Right lung (tissue), 10 donors: ENCODE data around the gene PKNOX1. TPM values are rescaled to one million over a fixed set of nuclear protein-coding genes. Genes with fewer than 3 reads are reported as not detected.
A peak's percentile ranks its signal among the peaks of the same experiment; 100 is the strongest.
"Not testable (repeated sequence)": the region's sequence is repeated elsewhere in the genome, so short reads cannot be mapped to it uniquely, and the experiment has no call there.

Source experiments
- DNase-seq, 2 donors: peaks; one replicate each; pipeline ENCODE4 v3.0.0-alpha.2; 2013
- long read RNA-seq, 8 donors: transcript quantifications; one replicate each; lab custom pipeline, GENCODE V29; 2026
- polyA plus RNA-seq, 5 donors: library from polyadenylated mRNA; unstranded; fragments of 120-200 nt; gene quantifications; one replicate each; pipeline versions ENCODE4 v1.2.1 to v1.2.3, GENCODE V29; 2013; ENCODE audit warnings: inconsistent platforms in 1 of 5, low replicate concordance in 1 of 5; ENCODE audit not compliant: insufficient read length in 5 of 5, insufficient read depth in 1 of 5

PKNOX1 gene, protein sequence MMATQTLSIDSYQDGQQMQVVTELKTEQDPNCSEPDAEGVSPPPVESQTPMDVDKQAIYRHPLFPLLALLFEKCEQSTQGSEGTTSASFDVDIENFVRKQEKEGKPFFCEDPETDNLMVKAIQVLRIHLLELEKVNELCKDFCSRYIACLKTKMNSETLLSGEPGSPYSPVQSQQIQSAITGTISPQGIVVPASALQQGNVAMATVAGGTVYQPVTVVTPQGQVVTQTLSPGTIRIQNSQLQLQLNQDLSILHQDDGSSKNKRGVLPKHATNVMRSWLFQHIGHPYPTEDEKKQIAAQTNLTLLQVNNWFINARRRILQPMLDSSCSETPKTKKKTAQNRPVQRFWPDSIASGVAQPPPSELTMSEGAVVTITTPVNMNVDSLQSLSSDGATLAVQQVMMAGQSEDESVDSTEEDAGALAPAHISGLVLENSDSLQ
- polyA plus RNA-seq: 10 to 100 TPM; 23.8 to 30.5 (median 26.3) TPM
- long read RNA-seq, donor 1, full-length matches to known transcripts: 6 of 15 reads
- long read RNA-seq, donor 1, partial matches to known transcripts: 9 of 15 reads
- long read RNA-seq, donor 1, other reads (novel, unspliced or antisense): 0 of 15 reads
- long read RNA-seq, donor 2, full-length matches to known transcripts: 8 of 8 reads
- long read RNA-seq, donor 2, partial matches to known transcripts: 0 of 8 reads
- long read RNA-seq, donor 2, other reads (novel, unspliced or antisense): 0 of 8 reads
- long read RNA-seq, donor 3, full-length matches to known transcripts: 8 of 20 reads
- long read RNA-seq, donor 3, partial matches to known transcripts: 12 of 20 reads
- long read RNA-seq, donor 3, other reads (novel, unspliced or antisense): 0 of 20 reads
- long read RNA-seq, donor 4, full-length matches to known transcripts: 2 of 2 reads
- long read RNA-seq, donor 4, partial matches to known transcripts: 0 of 2 reads
- long read RNA-seq, donor 4, other reads (novel, unspliced or antisense): 0 of 2 reads
- long read RNA-seq, donor 5, full-length matches to known transcripts: 6 of 6 reads
- long read RNA-seq, donor 5, partial matches to known transcripts: 0 of 6 reads
- long read RNA-seq, donor 5, other reads (novel, unspliced or antisense): 0 of 6 reads
- long read RNA-seq, donor 6, full-length matches to known transcripts: 7 of 13 reads
- long read RNA-seq, donor 6, partial matches to known transcripts: 6 of 13 reads
- long read RNA-seq, donor 6, other reads (novel, unspliced or antisense): 0 of 13 reads
- long read RNA-seq, donor 7, full-length matches to known transcripts: 6 of 6 reads
- long read RNA-seq, donor 7, partial matches to known transcripts: 0 of 6 reads
- long read RNA-seq, donor 7, other reads (novel, unspliced or antisense): 0 of 6 reads
- long read RNA-seq, donor 8, full-length matches to known transcripts: 3 of 3 reads
- long read RNA-seq, donor 8, partial matches to known transcripts: 0 of 3 reads
- long read RNA-seq, donor 8, other reads (novel, unspliced or antisense): 0 of 3 reads

DNA sequence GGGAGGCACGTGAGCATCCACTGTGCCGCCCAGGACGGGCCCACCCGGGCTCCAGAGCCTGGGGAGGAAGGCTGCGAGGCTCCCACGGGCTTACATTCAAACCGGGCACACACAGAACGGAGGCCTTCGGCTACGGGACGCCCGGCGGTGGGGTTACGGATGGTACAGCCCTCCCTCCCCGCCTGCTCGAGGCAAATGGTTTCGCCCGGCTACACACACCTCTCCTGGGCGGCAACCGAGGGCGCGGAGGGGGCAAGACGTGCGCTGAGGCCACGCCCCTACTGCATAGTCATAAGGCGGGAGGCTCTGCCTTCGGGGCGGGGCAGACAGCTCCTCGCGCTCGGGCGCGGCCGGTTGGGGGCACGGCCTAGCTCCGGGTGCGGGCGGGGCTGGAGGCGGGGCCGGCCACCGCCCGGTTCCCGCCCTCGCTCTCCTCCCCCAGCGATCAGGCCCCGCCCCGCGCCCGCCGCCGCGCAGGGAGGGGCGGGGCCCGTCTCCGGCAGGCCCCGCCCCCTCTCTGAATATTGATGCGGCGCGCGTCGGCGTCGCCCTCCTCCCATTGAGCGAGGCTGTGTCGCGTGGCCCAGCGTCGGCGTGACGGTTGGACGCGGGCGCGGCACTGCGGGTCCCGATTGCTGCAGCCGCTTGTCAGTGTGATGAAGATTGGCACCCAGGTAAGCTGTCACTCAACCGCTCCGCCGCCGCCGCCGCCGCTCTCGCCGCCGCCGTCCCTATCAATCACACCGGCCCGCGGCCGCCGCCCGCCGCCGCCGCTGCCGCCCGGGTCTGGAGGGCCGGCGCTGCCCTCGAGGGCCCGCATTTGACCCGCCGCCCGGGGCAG, at the start of gene PKNOX1:
Gene PKNOX1, plus strand, starts transcription at position 572 of the 841 bp plus-strand sequence. CDS start 29,820 bp downstream, outside the sequence.
- DNase-seq: peak; percentile 98

DNA sequence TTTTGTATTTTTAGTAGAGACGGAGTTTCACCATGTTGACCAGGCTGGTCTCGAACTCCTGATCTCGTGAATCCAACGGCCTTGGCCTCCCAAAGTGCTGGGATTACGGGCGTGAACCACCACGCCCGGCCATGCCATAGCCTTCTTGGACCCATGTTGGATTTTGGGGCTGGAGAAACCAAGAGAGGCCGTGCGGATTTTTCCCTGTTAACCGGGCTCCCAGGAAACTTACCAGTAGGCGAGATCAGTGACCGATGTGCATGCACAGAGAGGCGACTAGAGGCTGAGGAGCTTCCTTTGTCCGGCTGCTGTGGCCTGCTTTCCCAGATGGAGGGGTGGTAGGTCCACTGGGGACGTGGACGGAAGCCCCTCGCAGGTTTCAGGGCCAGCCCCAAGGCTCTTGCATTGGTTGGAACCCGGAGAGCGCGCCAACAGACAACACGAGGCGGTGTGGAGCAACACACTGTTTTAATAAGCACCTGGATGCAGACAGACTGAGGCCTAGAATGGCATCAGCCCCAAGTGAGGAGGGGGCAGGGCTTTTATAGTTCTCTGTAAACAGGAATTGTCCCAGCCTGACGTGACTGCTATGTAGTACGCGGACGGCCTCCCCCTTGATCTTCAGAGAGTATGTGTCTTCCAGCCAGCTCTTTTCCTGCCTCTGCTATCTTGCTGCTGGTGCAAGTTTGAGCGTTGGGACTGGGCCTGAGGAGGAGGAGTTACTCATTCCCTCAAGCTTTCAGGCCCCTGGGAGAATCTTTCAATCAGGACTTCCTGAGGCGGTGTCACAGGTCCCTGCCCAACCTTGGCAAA, 49.0 kb upstream of the PKNOX1 start, which contains the start of gene ERVH48-1:
Gene ERVH48-1, minus strand, starts transcription at position 517 of the 813 bp plus-strand sequence. CDS start 6,624 bp downstream, outside the sequence.
- peak in 1 of 2 donors; percentile 16 for DNase-seq

DNA sequence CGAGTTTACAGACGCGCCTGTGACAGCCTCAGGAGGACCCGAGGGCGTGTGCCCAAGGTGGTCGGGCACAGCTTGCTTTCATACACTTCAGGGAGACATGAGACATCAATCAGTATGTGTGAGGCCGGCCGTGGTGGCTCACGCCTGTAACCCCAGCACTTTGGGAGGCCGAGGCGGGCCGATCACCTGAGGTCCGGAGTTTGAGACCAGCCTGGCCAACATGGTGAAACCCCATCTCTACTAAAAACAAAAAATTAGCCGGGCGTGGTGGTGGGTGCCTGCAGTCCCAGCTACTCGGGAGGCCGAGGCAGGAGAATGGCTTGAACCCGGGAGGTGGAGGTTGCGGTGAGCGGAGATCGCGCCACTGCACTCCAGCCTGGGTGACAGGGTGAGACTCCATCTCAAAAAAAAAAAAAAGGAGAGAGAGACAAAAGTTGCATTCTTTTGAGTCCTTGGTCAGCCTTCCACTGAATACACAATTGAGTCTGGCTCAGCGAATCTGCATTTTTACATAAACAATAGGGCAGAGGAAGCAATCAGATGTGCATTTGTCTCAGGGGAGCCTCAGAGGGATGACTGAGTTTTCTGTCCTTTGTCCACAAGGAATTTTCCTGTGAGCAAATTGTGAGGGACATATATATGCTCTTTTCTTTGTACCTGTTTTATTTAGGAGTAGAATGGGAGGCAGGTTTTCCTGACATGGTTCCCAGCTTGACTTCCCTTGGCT, 46.7 kb upstream of the PKNOX1 start:
- DNase-seq: not testable (repeated sequence)

DNA sequence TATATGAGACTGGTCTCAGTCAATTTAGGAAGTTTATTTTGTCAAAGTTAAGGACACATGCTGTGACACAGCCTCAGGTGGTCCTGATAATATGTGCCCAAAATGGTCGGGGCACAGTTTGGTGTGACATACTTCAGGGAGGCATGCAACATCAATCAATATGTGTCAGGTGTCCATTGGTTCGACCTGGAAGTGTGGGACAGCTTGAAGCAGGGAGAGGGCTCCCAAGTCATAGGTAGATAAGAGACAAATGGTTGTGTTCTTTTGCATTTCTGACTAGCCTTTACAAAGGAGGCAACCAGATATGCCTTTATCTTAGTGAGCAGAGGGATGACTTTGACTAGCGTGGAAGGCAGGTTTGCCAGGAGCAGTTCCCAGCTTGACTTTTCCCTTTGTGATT, 44.4 kb upstream of the PKNOX1 start:
- DNase-seq: no peak

DNA sequence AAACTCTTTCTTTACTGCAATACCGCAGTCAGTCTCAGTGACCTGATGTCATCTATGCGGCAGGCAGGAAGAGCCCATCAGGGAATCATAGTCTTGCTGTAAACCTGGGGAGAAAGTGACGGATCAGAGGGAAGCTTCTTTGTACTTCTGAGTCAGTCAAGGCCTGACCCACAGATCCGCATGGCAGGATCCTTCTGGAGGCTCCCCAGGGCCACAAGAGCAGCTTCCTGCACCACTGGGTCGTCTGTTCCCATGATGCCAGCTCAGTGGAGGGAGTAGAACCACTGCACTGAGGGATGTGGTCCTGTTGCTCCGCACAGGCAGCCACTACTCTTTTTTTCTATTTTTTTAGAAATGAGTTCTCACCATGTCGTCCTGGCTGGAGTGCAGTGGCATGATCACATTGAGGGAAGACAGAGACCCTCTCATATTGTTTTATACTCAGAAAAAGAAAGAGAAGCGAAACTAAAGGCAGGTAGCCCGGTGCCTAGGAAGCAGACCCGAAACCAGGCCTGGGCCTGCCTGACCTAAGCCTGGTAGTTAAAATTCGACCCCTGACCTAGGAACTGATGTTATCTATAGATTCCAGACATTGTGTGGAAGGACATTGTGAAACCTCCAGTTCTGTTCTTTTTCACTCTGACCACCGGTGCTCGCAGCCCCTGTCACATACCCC, 42.7 kb upstream of the PKNOX1 start:
- DNase-seq: no peak

DNA sequence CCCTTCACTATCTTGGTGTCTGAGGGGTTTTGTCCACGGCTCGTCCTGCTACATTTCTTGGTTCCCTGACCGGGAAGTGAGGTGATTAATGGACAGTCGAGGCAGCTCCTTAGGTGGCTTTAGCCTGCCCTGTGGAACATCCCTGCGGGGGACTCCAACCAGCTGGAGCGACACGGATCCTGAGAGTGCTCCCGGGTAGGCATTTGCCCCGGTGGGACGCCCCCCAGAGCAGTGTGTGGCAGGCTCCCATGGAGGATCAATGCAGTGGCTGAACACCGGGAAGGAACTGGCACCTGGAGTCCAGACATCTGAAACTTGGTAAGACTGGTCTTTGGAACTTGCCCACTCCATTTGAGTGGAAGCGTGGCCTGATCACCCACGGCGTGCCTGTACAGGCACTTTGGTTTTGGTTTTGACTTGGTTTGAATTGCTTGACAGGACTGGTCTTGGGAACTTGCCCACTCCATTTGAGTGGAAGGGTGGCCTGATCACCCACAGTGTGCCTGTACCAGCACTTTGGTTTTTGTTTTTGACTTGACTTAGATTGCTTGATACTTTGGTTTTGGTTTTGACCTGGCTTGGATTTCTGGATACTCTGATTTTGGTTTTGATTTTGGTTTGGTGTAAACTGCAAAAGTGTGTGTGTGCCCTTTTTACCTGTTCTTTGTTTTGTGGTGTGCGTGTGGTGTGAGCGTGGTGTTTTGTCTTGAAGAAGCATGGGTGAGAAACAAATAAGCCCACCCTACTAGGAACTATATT, 41.8 kb upstream of the PKNOX1 start:
- not testable (repeated sequence) for DNase-seq

DNA sequence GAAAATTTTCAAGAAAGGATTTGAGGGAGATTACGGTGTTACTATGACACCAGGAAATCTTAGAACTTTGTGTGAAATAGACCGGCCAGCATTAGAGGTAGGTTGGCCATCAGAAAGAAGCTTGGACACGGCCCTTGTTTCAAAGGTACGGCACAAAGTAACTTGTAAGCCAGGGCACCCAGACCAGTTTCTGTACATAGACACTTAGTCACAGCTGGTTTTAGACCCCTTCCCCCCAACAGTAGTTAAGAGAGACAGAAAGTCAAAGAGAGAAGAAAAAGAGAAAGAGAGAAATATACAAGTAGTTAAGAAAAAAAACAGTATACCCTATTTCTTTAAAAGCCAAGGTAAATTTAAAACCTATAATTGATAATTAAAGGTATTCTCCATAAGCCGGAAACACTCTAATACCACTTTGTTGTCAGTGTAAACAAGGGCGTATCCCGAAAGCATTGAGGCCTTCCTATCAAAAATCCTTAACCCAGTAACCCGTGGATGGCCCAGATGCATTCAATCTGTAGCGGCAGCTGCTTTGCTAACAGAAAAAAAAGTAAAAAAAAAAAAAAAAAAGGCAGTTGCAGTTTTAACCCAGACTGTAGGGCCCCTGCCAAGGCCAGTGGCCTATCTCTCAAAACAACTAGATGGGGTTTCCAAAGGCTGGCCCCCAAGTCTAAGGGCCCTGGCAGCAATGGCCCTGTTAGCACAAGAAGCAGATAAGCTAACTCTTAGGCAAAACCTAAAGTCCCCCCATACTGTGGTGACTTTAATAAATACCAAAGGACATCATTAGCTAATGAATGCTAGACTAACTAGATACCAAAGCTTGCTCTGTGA, 41.0 kb upstream of the PKNOX1 start:
- DNase-seq: peak in 1 of 2 donors; percentile 32

DNA sequence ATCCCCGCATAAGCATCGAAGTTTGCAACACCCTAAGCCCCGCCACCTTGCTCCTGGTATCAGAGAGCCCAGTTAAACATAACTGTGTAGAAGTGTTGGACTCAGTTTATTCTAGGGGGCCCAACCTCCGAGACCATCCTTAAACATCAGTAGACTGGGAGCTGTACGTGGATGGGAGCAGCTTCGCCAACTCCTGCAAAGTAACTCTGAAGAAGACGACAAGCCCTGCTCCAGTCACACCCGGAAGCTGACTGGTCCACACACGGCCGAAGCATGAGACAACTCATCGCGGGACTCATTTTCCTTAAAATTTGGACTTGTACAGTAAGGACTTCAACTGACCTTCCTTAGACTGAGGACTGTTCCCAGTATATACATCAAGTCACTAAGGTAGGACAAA, 40.4 kb upstream of the PKNOX1 start:
- DNase-seq: not testable (repeated sequence)

DNA sequence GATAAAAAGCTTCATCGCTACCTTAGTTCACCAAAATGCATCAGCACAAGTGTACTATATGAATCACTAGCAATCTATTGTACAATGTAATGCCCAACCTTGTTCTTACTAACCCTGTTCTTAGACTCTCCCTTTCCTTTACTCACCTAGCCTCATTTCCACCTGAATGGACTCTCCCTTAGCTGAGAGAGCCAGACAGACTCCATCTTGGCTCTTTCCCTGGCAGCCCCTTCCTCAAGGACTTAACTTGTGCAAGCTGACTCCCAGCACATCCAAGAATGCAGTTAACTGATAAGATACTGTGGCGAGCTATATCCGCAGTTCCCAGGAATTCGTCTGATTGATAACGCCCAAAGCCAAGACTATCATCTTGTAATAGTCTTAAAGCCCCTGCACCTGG, 38.0 kb upstream of the PKNOX1 start:
- DNase-seq: not testable (repeated sequence)

DNA sequence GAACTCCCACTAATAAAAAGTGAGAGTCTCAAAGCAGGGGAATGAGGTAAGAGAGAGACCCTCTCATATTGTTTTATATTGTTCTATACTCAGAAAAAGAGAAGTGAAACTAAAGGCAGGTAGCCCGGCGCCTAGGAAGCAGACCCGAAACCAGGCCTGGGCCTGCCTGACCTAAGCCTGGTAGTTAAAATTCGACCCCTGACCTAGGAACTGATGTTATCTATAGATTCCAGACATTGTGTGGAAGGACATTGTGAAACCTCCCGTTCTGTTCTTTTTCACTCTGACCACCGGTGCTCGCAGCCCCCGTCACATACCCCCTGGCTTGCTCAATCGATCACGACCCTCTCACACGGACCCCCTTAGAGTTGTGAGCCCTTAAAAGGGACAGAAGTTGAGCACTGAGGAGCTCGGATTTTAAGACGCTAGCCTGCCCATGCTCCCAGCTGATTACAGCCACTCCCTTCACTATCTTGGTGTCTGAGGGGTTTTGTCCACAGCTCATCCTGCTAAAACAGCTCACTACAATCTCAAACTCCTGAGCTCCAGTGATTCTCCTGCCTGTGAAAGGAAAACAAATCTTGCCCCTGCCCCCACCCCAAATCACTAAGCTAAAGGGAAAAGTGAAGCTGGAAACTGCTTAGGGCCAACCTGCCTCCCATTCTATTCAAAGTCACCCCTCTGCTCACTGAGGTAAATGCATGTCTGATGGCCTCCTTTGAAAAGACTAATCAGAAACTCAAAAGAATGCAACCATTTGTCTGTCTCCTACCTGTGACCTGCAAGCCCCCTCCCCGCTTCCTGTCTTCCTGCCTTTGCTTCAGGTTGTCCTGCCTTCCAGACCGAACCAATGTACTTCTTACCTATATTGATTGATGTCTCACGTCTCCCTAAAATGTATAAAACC, 37.1 kb upstream of the PKNOX1 start:
- not testable (repeated sequence) for DNase-seq

DNA sequence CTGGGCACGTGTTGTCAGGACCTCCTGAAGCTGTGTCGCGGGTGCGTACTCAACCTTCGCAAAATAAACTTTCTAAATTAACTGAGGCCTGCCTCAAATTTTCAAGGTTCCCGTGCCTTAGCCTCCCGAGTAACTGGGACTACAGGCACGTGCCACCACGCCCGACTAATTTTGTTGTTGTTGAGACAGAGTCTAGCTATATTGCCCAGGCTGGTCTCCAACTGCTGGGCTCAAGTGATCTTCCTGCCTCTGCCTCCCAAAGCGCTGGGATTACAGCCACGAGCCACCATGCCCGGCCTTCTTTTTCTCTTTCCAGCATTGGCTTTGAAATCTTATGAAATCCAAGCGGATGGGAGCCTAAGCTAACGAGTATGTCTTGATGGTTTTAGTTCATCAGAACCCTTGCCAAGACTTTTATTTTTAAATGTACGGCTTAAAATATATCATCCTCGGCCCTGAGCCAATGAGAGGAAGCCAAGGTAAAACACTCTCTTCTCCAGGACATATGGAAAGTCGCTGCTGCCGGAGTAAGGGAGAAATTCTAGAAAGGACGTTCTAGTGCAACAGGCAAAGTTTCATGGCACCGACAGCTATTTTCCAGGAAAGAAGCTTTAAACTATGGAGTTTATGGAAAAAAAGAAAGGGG, 36.3 kb upstream of the PKNOX1 start:
- peak in 1 of 2 donors; percentile 39 for DNase-seq

DNA sequence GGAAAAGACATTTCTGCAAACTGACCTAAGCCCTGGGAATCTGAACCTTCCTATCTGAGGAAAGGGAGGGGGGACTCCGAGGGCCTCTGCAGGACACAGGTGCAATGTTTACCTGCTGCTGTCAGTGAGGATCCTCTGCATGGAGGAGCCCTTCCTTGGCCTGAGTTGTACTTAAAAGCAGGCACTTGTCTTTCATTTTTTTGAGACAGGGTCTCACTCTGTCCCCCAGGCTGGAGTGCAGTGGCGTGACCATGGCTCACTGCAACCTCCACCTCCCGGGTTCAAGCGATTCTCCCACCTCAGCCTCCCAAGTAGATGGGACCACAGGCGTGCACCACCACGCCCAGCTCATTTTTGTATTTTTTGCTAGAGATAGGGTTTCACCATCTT, 35.8 kb upstream of the PKNOX1 start:
- not testable (repeated sequence) for DNase-seq

DNA sequence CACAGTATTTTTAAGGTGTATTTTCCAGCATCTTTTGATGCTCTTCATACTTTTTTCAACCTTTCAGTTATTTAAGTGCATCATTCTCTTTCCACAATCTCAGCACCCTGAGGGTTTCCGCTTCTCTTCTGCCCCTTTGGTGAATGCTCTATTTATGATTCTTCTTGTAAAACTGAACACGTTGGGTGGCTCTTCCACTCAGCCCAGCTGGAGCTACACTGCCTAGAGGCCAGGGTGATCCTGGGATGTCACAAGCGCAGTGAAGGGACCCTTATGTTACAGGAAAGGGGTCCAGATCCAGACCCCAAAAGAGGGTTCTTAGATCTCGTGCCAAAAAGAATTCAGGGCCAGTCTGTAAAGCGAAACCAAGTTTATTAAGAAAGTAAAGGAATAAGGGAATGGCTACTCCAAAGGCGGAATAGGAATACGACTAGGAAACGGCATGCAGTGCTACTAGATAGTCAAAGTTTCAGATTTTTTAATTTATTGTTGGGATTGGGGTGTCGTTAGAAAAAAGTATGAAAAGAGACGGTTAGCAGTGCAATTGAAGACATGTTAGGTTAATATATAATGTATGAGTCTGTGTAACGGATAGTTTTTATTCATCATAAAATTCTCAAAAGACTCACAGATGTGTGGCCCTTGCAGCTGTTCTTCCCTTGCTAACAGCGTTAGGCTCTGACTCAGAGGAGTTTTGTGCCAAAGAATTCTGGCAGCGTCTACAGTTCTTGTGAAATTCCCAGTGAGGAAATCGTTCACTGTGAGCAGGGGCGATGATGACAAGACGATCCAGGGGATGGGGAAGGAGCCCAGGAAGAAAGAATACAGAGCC, 34.6 kb upstream of the PKNOX1 start:
- DNase-seq: peak; percentile 92 to 96
